Subcutaneous adipose tissue (tissue), 4 donors: ENCODE results near the gene CDH15. TPM values are rescaled to one million over a fixed set of nuclear protein-coding genes. Genes with fewer than 3 reads are reported as not detected.

Source experiments
- CTCF ChIP-seq: fragments of 450-650 bp; IDR thresholded peaks from one replicate; pipeline ENCODE4 v1.5.1; 2016; ENCODE audit warnings: low read depth, mild to moderate bottlenecking, control low read depth, antibody characterized with exemption, moderate library complexity
- total RNA-seq, 4 donors: library from RNA; depleted of rRNA; stranded (reverse); fragments of >200 nt; gene quantifications; one replicate each; pipeline ENCODE4 v1.1.0, GENCODE V29; 2016

CDH15 gene
- total RNA-seq, 4 donors from 2014 or later: not detected

GRCh38 chr16:89154390-89155183 lies 17.0 kb upstream of the CDH15 start:
- TF ChIP-seq CTCF: no peak

- TF ChIP-seq CTCF: no peak
Observed at GRCh38 chr16:89155184-89155679, 16.3 kb upstream of the CDH15 start.

GRCh38 chr16:89155851-89156739 lies 15.5 kb upstream of the CDH15 start:
- no peak for TF ChIP-seq CTCF

GRCh38 chr16:89156740-89157645 lies 14.6 kb upstream of the CDH15 start:
- TF ChIP-seq CTCF: no peak

- no peak for TF ChIP-seq CTCF
Observed at GRCh38 chr16:89157778-89158177, 13.8 kb upstream of the CDH15 start.

- no peak for TF ChIP-seq CTCF
Observed at GRCh38 chr16:89159066-89159849, 12.3 kb upstream of the CDH15 start.
